Testis (tissue), 2 donors: ENCODE data around the gene GRM5.

Source experiments
- POLR2A ChIP-seq: fragments of 450-650 bp; IDR thresholded peaks from one replicate; pipeline ENCODE4 v1.6.1; 2017; ENCODE audit warnings: antibody characterized with exemption, mild to moderate bottlenecking, moderate library complexity
- TF ChIP-seq, protein P1 (sequence below), 3 experiments: fragments of 450-650 bp in 2 of 3; fragments of 200-600 bp in 1 of 3; sonication (generic) in 1 of 3; IDR thresholded peaks; one replicate each; pipeline ENCODE4 v1.5.1; 2016 to 2019; ENCODE audit warnings: antibody characterized with exemption in 3 of 3, mild to moderate bottlenecking in 2 of 3, moderate library complexity in 1 of 3

DNA sequence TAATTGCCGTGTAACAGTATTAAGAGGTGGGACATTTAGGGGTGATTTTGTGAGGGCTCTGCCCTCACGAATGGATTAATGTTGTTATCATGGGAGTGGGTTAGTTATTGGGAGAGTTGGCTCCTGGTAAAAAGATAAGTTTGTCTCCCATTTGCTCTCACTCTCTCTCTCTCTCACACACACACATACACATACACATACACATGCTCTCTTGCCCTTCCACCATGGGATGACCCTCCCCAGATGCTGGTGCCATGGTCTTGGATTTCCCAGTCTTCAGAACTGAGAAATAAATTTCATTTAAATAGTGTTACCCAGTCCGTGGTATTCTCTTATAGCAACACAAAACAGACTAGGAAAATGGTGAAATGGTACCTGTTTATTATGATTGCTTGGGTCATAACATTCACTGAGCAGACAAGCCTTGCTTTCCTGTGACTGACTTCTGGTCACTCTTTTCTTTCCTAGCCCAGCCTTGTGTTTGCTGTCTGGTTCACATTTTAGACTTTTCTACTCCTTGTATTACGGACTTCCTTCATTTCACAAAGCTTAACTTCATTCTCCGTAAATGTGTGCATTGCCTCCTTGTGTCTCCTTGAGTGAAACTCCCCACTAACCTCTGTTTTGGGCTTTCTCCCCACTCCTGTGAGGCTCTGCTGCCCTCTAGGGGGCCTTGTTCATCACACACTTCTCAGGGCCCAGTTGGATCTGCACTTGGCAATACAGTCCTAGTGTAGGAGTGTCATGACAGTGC lies 521.7 kb downstream of the GRM5 start:
- TF ChIP-seq, protein P1, sequence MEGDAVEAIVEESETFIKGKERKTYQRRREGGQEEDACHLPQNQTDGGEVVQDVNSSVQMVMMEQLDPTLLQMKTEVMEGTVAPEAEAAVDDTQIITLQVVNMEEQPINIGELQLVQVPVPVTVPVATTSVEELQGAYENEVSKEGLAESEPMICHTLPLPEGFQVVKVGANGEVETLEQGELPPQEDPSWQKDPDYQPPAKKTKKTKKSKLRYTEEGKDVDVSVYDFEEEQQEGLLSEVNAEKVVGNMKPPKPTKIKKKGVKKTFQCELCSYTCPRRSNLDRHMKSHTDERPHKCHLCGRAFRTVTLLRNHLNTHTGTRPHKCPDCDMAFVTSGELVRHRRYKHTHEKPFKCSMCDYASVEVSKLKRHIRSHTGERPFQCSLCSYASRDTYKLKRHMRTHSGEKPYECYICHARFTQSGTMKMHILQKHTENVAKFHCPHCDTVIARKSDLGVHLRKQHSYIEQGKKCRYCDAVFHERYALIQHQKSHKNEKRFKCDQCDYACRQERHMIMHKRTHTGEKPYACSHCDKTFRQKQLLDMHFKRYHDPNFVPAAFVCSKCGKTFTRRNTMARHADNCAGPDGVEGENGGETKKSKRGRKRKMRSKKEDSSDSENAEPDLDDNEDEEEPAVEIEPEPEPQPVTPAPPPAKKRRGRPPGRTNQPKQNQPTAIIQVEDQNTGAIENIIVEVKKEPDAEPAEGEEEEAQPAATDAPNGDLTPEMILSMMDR (IDR thresholded peaks at IDR 0.05): peak; percentile 77 to 81 (median 79)
- TF ChIP-seq POLR2A: no peak
